ENCODE results near the gene FXYD3.

- TF ChIP-seq CTCF (IDR thresholded peaks at IDR 0.05) (no peak), POLR2A (IDR thresholded peaks at IDR 0.05) (no peak)
Observed at GRCh38 chr19:35069696-35070095, 45.9 kb upstream of the FXYD3 start.
